HepG2 (cell line): Measurements from ENCODE around the gene THRA.

ENCODE experiments used
- EP300 ChIP-seq, 3 experiments: sonication (generic) in 1 of 3; formaldehyde crosslinking in 1 of 3; IDR thresholded peaks; 2 replicates each; pipeline versions ENCODE4 v1.5.1 to v1.6.1; 2011 to 2020; ENCODE audit warnings: low read depth in 2 of 3, low read length in 2 of 3, borderline replicate concordance in 1 of 3, improper control_type of control experiment in 1 of 3, mild to moderate bottlenecking in 1 of 3, missing genetic modification reagents in 1 of 3, moderate library complexity in 1 of 3
- MYPOP ChIP-seq: sonication (generic); formaldehyde crosslinking; IDR thresholded peaks from 2 replicates; pipeline ENCODE4 v1.8.1; 2023; ENCODE audit warnings: mild to moderate bottlenecking, moderate library complexity, missing genetic modification reagents
- PHF20 ChIP-seq: sonication (generic); formaldehyde crosslinking; IDR thresholded peaks from 2 replicates; pipeline ENCODE4 v1.5.0; 2020; ENCODE audit warnings: mild to moderate bottlenecking, missing genetic modification reagents
- SIN3A ChIP-seq: IDR thresholded peaks from 2 replicates; pipeline ENCODE4 v1.6.1; 2011; ENCODE audit warnings: low read depth, mild to moderate bottlenecking, control low read depth, low read length, borderline replicate concordance
- TF ChIP-seq, protein P1 (sequence below): sonication (generic); formaldehyde crosslinking; IDR thresholded peaks from 2 replicates; pipeline ENCODE4 v1.4.0; 2020; ENCODE audit warnings: mild to moderate bottlenecking, missing genetic modification reagents, borderline replicate concordance
- TF ChIP-seq, protein P2 (sequence below): sonication (generic); formaldehyde crosslinking; IDR thresholded peaks from 2 replicates; pipeline ENCODE4 v1.5.1; 2020; ENCODE audit warnings: mild to moderate bottlenecking, missing genetic modification reagents, borderline replicate concordance

GRCh38 chr17:40107522-40108174, 44.9 kb downstream of the THRA start:
- TF ChIP-seq PHF20: no peak
- TF ChIP-seq, protein P1, sequence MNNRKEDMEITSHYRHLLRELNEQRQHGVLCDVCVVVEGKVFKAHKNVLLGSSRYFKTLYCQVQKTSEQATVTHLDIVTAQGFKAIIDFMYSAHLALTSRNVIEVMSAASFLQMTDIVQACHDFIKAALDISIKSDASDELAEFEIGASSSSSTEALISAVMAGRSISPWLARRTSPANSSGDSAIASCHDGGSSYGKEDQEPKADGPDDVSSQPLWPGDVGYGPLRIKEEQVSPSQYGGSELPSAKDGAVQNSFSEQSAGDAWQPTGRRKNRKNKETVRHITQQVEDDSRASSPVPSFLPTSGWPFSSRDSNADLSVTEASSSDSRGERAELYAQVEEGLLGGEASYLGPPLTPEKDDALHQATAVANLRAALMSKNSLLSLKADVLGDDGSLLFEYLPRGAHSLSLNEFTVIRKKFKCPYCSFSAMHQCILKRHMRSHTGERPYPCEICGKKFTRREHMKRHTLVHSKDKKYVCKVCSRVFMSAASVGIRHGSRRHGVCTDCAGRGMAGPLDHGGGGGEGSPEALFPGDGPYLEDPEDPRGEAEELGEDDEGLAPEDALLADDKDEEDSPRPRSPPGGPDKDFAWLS (CRISPR knock-in tag): no peak
- TF ChIP-seq EP300 (IDR thresholded peaks at IDR 0.05; ENCODE audit: low read depth in 2 of 2, low read length in 2 of 2): no peak
- no peak for TF ChIP-seq EP300 (CRISPR knock-in tag; IDR thresholded peaks at IDR 0.05; ENCODE audit: borderline replicate concordance)
- TF ChIP-seq, protein P2, sequence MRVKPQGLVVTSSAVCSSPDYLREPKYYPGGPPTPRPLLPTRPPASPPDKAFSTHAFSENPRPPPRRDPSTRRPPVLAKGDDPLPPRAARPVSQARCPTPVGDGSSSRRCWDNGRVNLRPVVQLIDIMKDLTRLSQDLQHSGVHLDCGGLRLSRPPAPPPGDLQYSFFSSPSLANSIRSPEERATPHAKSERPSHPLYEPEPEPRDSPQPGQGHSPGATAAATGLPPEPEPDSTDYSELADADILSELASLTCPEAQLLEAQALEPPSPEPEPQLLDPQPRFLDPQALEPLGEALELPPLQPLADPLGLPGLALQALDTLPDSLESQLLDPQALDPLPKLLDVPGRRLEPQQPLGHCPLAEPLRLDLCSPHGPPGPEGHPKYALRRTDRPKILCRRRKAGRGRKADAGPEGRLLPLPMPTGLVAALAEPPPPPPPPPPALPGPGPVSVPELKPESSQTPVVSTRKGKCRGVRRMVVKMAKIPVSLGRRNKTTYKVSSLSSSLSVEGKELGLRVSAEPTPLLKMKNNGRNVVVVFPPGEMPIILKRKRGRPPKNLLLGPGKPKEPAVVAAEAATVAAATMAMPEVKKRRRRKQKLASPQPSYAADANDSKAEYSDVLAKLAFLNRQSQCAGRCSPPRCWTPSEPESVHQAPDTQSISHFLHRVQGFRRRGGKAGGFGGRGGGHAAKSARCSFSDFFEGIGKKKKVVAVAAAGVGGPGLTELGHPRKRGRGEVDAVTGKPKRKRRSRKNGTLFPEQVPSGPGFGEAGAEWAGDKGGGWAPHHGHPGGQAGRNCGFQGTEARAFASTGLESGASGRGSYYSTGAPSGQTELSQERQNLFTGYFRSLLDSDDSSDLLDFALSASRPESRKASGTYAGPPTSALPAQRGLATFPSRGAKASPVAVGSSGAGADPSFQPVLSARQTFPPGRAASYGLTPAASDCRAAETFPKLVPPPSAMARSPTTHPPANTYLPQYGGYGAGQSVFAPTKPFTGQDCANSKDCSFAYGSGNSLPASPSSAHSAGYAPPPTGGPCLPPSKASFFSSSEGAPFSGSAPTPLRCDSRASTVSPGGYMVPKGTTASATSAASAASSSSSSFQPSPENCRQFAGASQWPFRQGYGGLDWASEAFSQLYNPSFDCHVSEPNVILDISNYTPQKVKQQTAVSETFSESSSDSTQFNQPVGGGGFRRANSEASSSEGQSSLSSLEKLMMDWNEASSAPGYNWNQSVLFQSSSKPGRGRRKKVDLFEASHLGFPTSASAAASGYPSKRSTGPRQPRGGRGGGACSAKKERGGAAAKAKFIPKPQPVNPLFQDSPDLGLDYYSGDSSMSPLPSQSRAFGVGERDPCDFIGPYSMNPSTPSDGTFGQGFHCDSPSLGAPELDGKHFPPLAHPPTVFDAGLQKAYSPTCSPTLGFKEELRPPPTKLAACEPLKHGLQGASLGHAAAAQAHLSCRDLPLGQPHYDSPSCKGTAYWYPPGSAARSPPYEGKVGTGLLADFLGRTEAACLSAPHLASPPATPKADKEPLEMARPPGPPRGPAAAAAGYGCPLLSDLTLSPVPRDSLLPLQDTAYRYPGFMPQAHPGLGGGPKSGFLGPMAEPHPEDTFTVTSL (CRISPR knock-in tag): no peak
- TF ChIP-seq SIN3A: no peak; the same call in 1 of the 2 replicates
- no peak for TF ChIP-seq MYPOP
